PC-9 (cell line): ENCODE results near the gene MSANTD1. TPM values are rescaled to one million over a fixed set of nuclear protein-coding genes. Genes with fewer than 3 reads are reported as not detected.

Experiments used
- BruUV-seq: library from RNA; stranded (reverse); fragments of 400-500 nt; replicated peaks from 2 replicates; lab custom pipeline; 2021; lab: Mats Ljungman, UMichigan
- CTCF ChIA-PET: fragments of 300-600 bp; sonication (Branson Sonifier 250); formaldehyde crosslinking; loops from one replicate; lab custom pipeline; 2022; ENCODE audit warnings: antibody characterized with exemption; lab: Charles Lee
- POLR2A ChIA-PET: fragments of 300-600 bp; sonication (Branson Sonifier 250); formaldehyde crosslinking; loops from one replicate; lab custom pipeline; 2022; ENCODE audit warnings: antibody characterized with exemption; ENCODE audit not compliant: unreplicated experiment; lab: Charles Lee
- DNase-seq, 2 experiments: peaks; one replicate each; pipeline versions ENCODE4 v3.0.0 to v3.0.0-alpha.2; 2015 to 2022; ENCODE audit warnings: mixed read lengths in 1 of 2
- H2AFZ ChIP-seq: fragments of 200-600 bp; sonication (generic); 2 replicates; pipeline ENCODE4 v1.8.1; 2017; ENCODE audit warnings: antibody characterized with exemption
- H3F3A ChIP-seq: fragments of 200-600 bp; sonication (generic); 2 replicates; pipeline ENCODE4 v1.8.1; 2017; ENCODE audit warnings: antibody characterized with exemption, mild to moderate bottlenecking, low read depth; ENCODE audit not compliant: insufficient read depth
- H3K27ac ChIP-seq: fragments of 200-600 bp; sonication (generic); 2 replicates; pipeline ENCODE4 v1.6.1; 2016; ENCODE audit warnings: mixed run types
- H3K27me3 ChIP-seq: fragments of 200-600 bp; sonication (generic); 2 replicates; pipeline ENCODE4 v1.6.1; 2016; ENCODE audit warnings: low read depth, mixed run types; ENCODE audit not compliant: insufficient read depth
- H3K36me3 ChIP-seq: fragments of 200-600 bp; sonication (generic); 2 replicates; pipeline ENCODE4 v1.6.1; 2016; ENCODE audit warnings: low read depth, mixed run types
- H3K4me1 ChIP-seq: fragments of 200-600 bp; sonication (generic); replicated peaks from 2 replicates; pipeline ENCODE4 v1.6.1; 2016; ENCODE audit warnings: mixed run types; ENCODE audit not compliant: insufficient read depth
- H3K4me2 ChIP-seq: fragments of 200-600 bp; sonication (generic); 2 replicates; pipeline ENCODE4 v1.6.1; 2017; ENCODE audit warnings: mixed run types
- H3K4me3 ChIP-seq: fragments of 200-600 bp; sonication (generic); 2 replicates; pipeline ENCODE4 v1.6.1; 2016; ENCODE audit warnings: mixed run types
- H3K79me2 ChIP-seq: fragments of 200-600 bp; sonication (generic); 2 replicates; pipeline ENCODE4 v1.6.1; 2017; ENCODE audit warnings: low read depth, mixed run types
- H3K9me2 ChIP-seq: fragments of 200-600 bp; sonication (generic); 2 replicates; pipeline ENCODE4 v1.8.1; 2017; ENCODE audit warnings: mild to moderate bottlenecking; ENCODE audit not compliant: insufficient read depth
- H3K9me3 ChIP-seq: fragments of 200-600 bp; sonication (generic); 2 replicates; pipeline ENCODE4 v1.8.1; 2016; ENCODE audit warnings: low read depth; ENCODE audit not compliant: insufficient read depth
- H4K20me1 ChIP-seq: fragments of 200-600 bp; sonication (generic); 2 replicates; pipeline ENCODE4 v1.8.1; 2017; ENCODE audit not compliant: insufficient read depth
- CTCF ChIP-seq: fragments of 200-600 bp; sonication (generic); conservative IDR thresholded peaks from 2 replicates; pipeline ENCODE4 v1.6.1; 2017; ENCODE audit warnings: mixed run types, antibody characterized with exemption, mild to moderate bottlenecking, moderate library complexity
- EZH2 ChIP-seq: fragments of 200-600 bp; sonication (generic); IDR thresholded peaks from 2 replicates; pipeline ENCODE4 v1.8.0; 2017; ENCODE audit warnings: antibody characterized with exemption, low read depth
- intact Hi-C: fragments of 100-400 bp; cut with micrococcal nuclease; formaldehyde crosslinking; loops from one replicate; pipeline ENCODE4 v1.10.0; 2022; ENCODE audit not compliant: unreplicated experiment
- total RNA-seq: library from RNA; stranded (reverse); gene quantifications from 2 replicates; pipeline ENCODE4 v1.2.3, GENCODE V29; 2021

Gene MSANTD1
- total RNA-seq, 1 experiment from 2014 or later, result 3.1 TPM

- no peaks in the 10 kb centered on the region for H3K36me3 ChIP-seq
- H3K79me2 ChIP-seq, result no peaks in the 10 kb centered on the region
- no peak overlapping the region for H3K27ac ChIP-seq
- TF ChIP-seq CTCF (no peak), EZH2 (no peak)
- H3K4me3 ChIP-seq, result no peak overlapping the region
- no peak overlapping the region for H3K4me2 ChIP-seq
- H3K4me1 ChIP-seq, result no peaks in the 10 kb centered on the region
- CTCF ChIA-PET, result no interaction called here
- H2AFZ ChIP-seq, result no peak overlapping the region
- POLR2A ChIA-PET, result no interaction called here
- H3K9me2 ChIP-seq, result no peaks in the 10 kb centered on the region
- DNase-seq, result no peak
- H3F3A ChIP-seq, result no peaks in the 10 kb centered on the region
- intact Hi-C loops, result no loop called here
- H3K27me3 ChIP-seq, result no peaks in the 10 kb centered on the region
- no TSS peak for BruUV-seq
- no peaks in the 10 kb centered on the region for H4K20me1 ChIP-seq
- H3K9me3 ChIP-seq, result no peaks in the 10 kb centered on the region
Measured at GRCh38 chr4:3303565-3303824, 54.5 kb downstream of the MSANTD1 start.

- H3K36me3 ChIP-seq, result no peaks in the 10 kb centered on the region
- ChIA-PET CTCF (no interaction called here), POLR2A (no interaction called here)
Measured at GRCh38 chr4:3303923-3304710, 55.2 kb downstream of the MSANTD1 start.

GRCh38 chr4:3304831-3305609 is 56.1 kb downstream of the MSANTD1 start:
- BruUV-seq, result no TSS peak
- H2AFZ ChIP-seq, result no peak overlapping the region
- no peak overlapping the region for H3K27ac ChIP-seq
- CTCF ChIA-PET, result no interaction called here
- H3K4me1 ChIP-seq, result no peaks in the 10 kb centered on the region
- intact Hi-C loops, result no loop called here
- H3K9me3 ChIP-seq, result no peaks in the 10 kb centered on the region
- H4K20me1 ChIP-seq, result no peaks in the 10 kb centered on the region
- H3K9me2 ChIP-seq, result no peaks in the 10 kb centered on the region
- TF ChIP-seq EZH2, result no peak
- TF ChIP-seq CTCF, result no peak
- POLR2A ChIA-PET, result no interaction called here
- no peak for DNase-seq
- H3K4me2 ChIP-seq, result no peak overlapping the region
- H3K27me3 ChIP-seq, result no peaks in the 10 kb centered on the region
- H3F3A ChIP-seq, result no peaks in the 10 kb centered on the region
- no peaks in the 10 kb centered on the region for H3K79me2 ChIP-seq
- no peak overlapping the region for H3K4me3 ChIP-seq
- H3K36me3 ChIP-seq, result no peaks in the 10 kb centered on the region

More at GRCh38 chr4:3303923-3304710, 55.2 kb downstream of the MSANTD1 start:
- no peak for DNase-seq
- H3K4me1 ChIP-seq, result no peaks in the 10 kb centered on the region
- H2AFZ ChIP-seq, result no peak overlapping the region
- no peaks in the 10 kb centered on the region for H3F3A ChIP-seq
- H3K9me3 ChIP-seq, result no peaks in the 10 kb centered on the region
- no peaks in the 10 kb centered on the region for H3K79me2 ChIP-seq
- no peak overlapping the region for H3K4me2 ChIP-seq
- H3K4me3 ChIP-seq, result no peak overlapping the region
- intact Hi-C loops, result no loop called here
- TF ChIP-seq EZH2 (no peak), CTCF (no peak)
- H4K20me1 ChIP-seq, result no peaks in the 10 kb centered on the region
- no peaks in the 10 kb centered on the region for H3K27me3 ChIP-seq
- no peak overlapping the region for H3K27ac ChIP-seq
- BruUV-seq, result no TSS peak
- H3K9me2 ChIP-seq, result no peaks in the 10 kb centered on the region
